Peyer's patch (tissue), 4 donors: Measurements from ENCODE around the gene NEUROD6. TPM values are rescaled to one million over a fixed set of nuclear protein-coding genes. Genes with fewer than 3 reads are reported as not detected.

Source experiments
- DNase-seq, 3 donors: peaks; one replicate each; pipeline ENCODE4 v3.0.0-alpha.2; 2017 to 2019
- H3K27ac ChIP-seq, 4 donors: fragments of 200-600 bp; sonication (generic); one replicate each; pipeline ENCODE4 v1.5.1; 2016 to 2019
- H3K27me3 ChIP-seq, 2 donors: fragments of 200-600 bp; sonication (generic); one replicate each; pipeline ENCODE4 v1.5.1; 2019
- H3K36me3 ChIP-seq, 3 donors: fragments of 200-600 bp; sonication (generic); one replicate each; pipeline ENCODE4 v1.5.1; 2016 to 2019
- H3K4me1 ChIP-seq, 4 donors: fragments of 200-600 bp; sonication (generic); one replicate each; pipeline ENCODE4 v1.5.1; 2016 to 2019
- H3K4me3 ChIP-seq, 4 donors: fragments of 200-600 bp; sonication (generic); 1 replicate in 3 of 4; 2 replicates in 1 of 4; pipeline ENCODE4 v1.5.1; 2016 to 2019; ENCODE audit warnings: mild to moderate bottlenecking in 1 of 4
- H3K9me3 ChIP-seq, 4 donors: fragments of 200-600 bp; sonication (generic); one replicate each; pipeline ENCODE4 v1.5.1; 2016 to 2019; ENCODE audit warnings: mild to moderate bottlenecking in 1 of 4
- POLR2A ChIP-seq, 2 donors: fragments of 450-650 bp; IDR thresholded peaks; one replicate each; pipeline ENCODE4 v1.5.1; 2017; ENCODE audit warnings: antibody characterized with exemption in 2 of 2, mild to moderate bottlenecking in 2 of 2, moderate library complexity in 2 of 2
- total RNA-seq, 4 donors: library from RNA; depleted of rRNA; stranded (reverse); fragments of >200 nt; gene quantifications; one replicate each; pipeline ENCODE4 v1.1.0, GENCODE V29; 2016
- TF ChIP-seq, protein P1 (sequence below), 6 experiments: fragments of 450-650 bp in 4 of 6; fragments of 200-600 bp in 2 of 6; sonication (generic) in 1 of 6; IDR thresholded peaks; one replicate each; pipeline ENCODE4 v1.5.1; 2017 to 2019; ENCODE audit warnings: antibody characterized with exemption in 6 of 6, mild to moderate bottlenecking in 3 of 6, moderate library complexity in 1 of 6

Gene NEUROD6
- total RNA-seq, 4 donors from 2014 or later, result not detected

DNA sequence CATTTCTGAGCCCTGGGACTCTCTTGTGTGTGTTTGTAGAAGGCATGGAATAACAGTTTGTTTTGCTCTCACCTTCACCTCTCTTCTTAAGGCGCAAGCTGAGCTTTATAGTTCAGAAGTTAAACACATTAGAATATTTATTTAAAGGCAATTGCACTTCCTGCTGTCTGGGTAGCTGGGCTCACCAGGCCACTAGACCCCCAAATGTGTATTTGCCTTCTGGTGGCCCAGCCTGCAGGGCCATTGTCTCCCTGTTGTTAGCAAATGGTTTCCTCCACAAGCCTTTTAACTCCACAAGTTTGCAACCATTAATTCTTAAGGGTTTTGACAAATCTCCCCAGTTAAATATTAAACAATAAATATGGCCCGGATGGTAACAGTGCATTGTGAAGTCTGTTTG is 31.1 kb upstream of the NEUROD6 start:
- H3K27me3 ChIP-seq, result no peaks in the 10 kb centered on the region
- no peak for DNase-seq
- TF ChIP-seq POLR2A (IDR thresholded peaks at IDR 0.05), result no peak
- TF ChIP-seq, protein P1, sequence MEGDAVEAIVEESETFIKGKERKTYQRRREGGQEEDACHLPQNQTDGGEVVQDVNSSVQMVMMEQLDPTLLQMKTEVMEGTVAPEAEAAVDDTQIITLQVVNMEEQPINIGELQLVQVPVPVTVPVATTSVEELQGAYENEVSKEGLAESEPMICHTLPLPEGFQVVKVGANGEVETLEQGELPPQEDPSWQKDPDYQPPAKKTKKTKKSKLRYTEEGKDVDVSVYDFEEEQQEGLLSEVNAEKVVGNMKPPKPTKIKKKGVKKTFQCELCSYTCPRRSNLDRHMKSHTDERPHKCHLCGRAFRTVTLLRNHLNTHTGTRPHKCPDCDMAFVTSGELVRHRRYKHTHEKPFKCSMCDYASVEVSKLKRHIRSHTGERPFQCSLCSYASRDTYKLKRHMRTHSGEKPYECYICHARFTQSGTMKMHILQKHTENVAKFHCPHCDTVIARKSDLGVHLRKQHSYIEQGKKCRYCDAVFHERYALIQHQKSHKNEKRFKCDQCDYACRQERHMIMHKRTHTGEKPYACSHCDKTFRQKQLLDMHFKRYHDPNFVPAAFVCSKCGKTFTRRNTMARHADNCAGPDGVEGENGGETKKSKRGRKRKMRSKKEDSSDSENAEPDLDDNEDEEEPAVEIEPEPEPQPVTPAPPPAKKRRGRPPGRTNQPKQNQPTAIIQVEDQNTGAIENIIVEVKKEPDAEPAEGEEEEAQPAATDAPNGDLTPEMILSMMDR (IDR thresholded peaks at IDR 0.05), result no peak

DNA sequence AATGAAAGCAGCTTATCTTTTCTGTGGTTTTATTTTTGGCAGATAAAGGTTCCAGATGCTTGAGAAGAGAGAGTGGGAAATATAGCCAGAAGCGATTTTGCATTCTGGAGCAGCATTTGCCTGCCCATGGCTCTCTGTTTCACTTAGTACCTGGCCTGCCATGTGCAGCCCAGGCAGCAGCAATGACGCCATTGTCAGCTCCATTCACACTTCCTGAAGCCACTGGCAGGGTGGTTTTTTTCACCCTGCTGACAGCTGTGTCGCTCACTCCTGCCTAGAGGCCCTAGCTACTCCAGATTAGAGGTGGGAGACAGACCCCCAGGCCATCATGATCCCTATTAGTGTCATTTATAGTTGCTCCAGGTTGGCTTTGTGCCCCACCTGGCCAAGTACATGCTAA is 30.1 kb upstream of the NEUROD6 start:
- no peak for DNase-seq
- TF ChIP-seq POLR2A (IDR thresholded peaks at IDR 0.05), result no peak
- TF ChIP-seq, protein P1 (IDR thresholded peaks at IDR 0.05), result no peak
- H3K36me3 ChIP-seq, result no peaks in the 10 kb centered on the region
- H3K27me3 ChIP-seq, result no peaks in the 10 kb centered on the region
- no peaks in the 10 kb centered on the region for H3K4me1 ChIP-seq
- H3K27ac ChIP-seq, result no peak overlapping the region
- no peak overlapping the region for H3K4me3 ChIP-seq
- H3K9me3 ChIP-seq, result no peaks in the 10 kb centered on the region

More for the DNA sequence above, 31.1 kb upstream of the NEUROD6 start:
- H3K4me1 ChIP-seq, result no peaks in the 10 kb centered on the region
- no peak overlapping the region for H3K4me3 ChIP-seq
- no peaks in the 10 kb centered on the region for H3K9me3 ChIP-seq
- no peak overlapping the region for H3K27ac ChIP-seq
- H3K36me3 ChIP-seq, result no peaks in the 10 kb centered on the region

- Histone ChIP-seq H3K4me3 (no peak overlapping the region), H3K4me1 (no peaks in the 10 kb centered on the region), H3K27me3 (no peaks in the 10 kb centered on the region), H3K36me3 (no peaks in the 10 kb centered on the region), H3K9me3 (no peaks in the 10 kb centered on the region), H3K27ac (no peak overlapping the region)
- DNase-seq, result no peak
- TF ChIP-seq, protein P1 (IDR thresholded peaks at IDR 0.05), result no peak
- TF ChIP-seq POLR2A (IDR thresholded peaks at IDR 0.05), result no peak
Measured at GRCh38 chr7:31368620-31369019, 28.1 kb upstream of the NEUROD6 start.

DNA sequence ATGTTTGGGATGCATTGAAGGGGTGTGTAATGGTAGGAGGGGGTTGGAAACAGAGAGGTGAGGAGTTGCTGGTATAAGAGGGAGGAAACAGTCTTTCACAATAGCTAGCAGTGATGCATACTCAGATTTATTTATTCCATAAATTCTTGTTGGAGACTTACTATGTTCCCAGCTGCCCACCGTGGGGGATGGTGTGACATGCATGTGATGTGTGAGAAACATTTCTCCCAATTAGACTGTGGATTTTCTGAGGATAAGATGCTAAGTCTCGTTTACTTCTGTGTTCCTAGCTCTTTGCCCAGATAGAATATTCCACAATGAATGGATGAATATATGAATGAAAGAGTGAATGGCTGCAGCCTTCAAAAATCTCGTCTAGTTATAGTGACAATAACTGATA is 23.0 kb upstream of the NEUROD6 start:
- no peaks in the 10 kb centered on the region for H3K4me1 ChIP-seq
- H3K36me3 ChIP-seq, result no peaks in the 10 kb centered on the region
- no peak overlapping the region for H3K27ac ChIP-seq
- H3K9me3 ChIP-seq, result no peaks in the 10 kb centered on the region
- TF ChIP-seq, protein P1 (IDR thresholded peaks at IDR 0.05), result no peak
- TF ChIP-seq POLR2A (IDR thresholded peaks at IDR 0.05), result no peak
- H3K4me3 ChIP-seq, result no peak overlapping the region
- no peak for DNase-seq
- H3K27me3 ChIP-seq, result no peaks in the 10 kb centered on the region

DNA sequence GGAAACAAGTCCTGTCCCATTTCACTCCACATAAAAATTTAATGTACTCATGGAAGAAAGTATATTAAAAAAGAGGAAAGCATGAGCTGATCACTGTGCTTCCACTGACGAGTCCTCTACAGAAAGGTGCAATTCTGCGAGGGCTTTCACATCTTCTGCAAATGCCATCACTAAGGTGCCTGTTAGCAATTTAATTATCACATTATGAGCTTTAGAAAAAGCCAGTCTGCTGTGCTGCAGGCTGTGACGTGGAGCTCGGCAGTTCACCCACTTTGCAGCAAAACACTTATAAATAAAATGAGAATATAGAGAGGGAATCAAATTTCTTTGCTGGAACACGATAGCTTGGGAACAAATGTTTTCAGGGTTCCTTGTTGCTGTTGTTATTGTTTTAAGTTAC is 22.5 kb upstream of the NEUROD6 start:
- DNase-seq, result no peak
- no peak overlapping the region for H3K4me3 ChIP-seq
- no peaks in the 10 kb centered on the region for H3K4me1 ChIP-seq

More for the DNA sequence above, 22.5 kb upstream of the NEUROD6 start:
- Histone ChIP-seq H3K9me3 (no peaks in the 10 kb centered on the region), H3K36me3 (no peaks in the 10 kb centered on the region), H3K27ac (no peak overlapping the region), H3K27me3 (no peaks in the 10 kb centered on the region)
- no peak for TF ChIP-seq POLR2A (IDR thresholded peaks at IDR 0.05)
- TF ChIP-seq, protein P1 (IDR thresholded peaks at IDR 0.05), result no peak
